SH-SY5Y (cell line): Measurements from ENCODE around the gene ABCB10.

Experiments used
- GATA2 ChIP-seq: IDR thresholded peaks from 2 replicates; pipeline ENCODE4 v1.6.1; 2011; ENCODE audit warnings: mild to moderate bottlenecking, low read depth, low read length
- GATA3 ChIP-seq: IDR thresholded peaks from 2 replicates; pipeline ENCODE4 v1.6.1; 2011; ENCODE audit warnings: low read depth, mild to moderate bottlenecking, low read length, moderate library complexity

DNA sequence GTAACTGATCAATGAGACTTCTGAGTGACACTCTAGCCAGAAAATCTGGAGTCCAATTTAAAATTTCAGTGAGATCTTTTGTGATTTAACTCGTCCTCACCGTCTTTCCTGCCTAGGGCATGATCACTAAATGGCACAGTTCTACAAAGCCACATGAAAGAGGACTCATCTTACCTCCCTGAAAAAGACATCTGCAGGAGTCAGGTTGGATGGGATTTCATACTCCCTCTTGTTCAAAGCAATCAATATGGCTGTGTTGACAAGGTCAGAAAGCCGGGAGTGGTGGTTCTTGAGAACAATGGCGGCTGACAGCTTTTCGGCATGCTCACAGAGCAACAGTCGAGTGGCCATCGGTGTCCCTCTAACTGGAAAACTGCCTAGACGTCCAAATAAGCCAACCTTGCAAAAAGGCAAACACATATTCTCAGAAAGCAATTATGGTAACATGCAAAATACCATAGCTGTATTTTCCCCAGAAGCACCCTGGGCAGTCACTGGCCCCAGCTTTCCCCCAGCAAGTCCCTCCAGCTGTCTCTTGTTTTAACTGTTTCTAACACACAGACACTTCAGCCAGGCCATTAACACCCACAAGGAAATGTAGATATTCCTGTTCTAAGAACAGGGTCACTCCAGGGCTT is 88.0 kb downstream of the ABCB10 start:
- TF ChIP-seq GATA3 (no peak), GATA2 (no peak)
